H1 (cell line): Measurements from ENCODE around the gene KRTAP10-5. TPM values are rescaled to one million over a fixed set of nuclear protein-coding genes. Genes with fewer than 3 reads are reported as not detected.
"Not testable (repeated sequence)": the region's sequence is repeated elsewhere in the genome, so short reads cannot be mapped to it uniquely, and the experiment has no call there.

Experiments
- CTCF ChIA-PET: fragments of 300-600 bp; sonication (Branson Sonifier 250); formaldehyde crosslinking; loops from one replicate; lab custom pipeline; 2021; ENCODE audit not compliant: partially characterized antibody; lab: Charles Lee
- POLR2A ChIA-PET: fragments of 300-600 bp; sonication (Branson Sonifier 250); formaldehyde crosslinking; loops from one replicate; lab custom pipeline; 2021; ENCODE audit warnings: inconsistent platforms; ENCODE audit not compliant: partially characterized antibody; lab: Charles Lee
- DNase-seq, 2 experiments: peaks; one replicate each; pipeline versions ENCODE4 v3.0.0 to v3.0.0-alpha.2; 2010 to 2022; ENCODE audit warnings: low spot score in 2 of 2, low read depth in 1 of 2, mixed read lengths in 1 of 2
- FAIRE-seq: peaks from 2 replicates; lab custom pipeline; 2011; peaks lifted over from hg19 to GRCh38; lab: Jason Lieb, UNC
- H2AFZ ChIP-seq: 2 replicates; pipeline ENCODE4 v1.8.1; 2012; ENCODE audit warnings: low read length, inconsistent platforms
- H2AK5ac ChIP-seq: 2 replicates; pipeline ENCODE4 v1.6.1; 2013; ENCODE audit warnings: low read depth, low read length
- H2BK120ac ChIP-seq: replicated peaks from 2 replicates; pipeline ENCODE3; 2013; ENCODE audit warnings: low read depth, low read length, inconsistent platforms
- H2BK12ac ChIP-seq: 2 replicates; pipeline ENCODE4 v1.6.1; 2013; ENCODE audit warnings: low read depth, low read length
- H2BK15ac ChIP-seq: 2 replicates; pipeline ENCODE4 v1.6.1; 2013; ENCODE audit warnings: low read length
- H2BK20ac ChIP-seq: 2 replicates; pipeline ENCODE4 v1.6.1; 2013; ENCODE audit warnings: low read length
- H2BK5ac ChIP-seq: 2 replicates; pipeline ENCODE4 v1.6.1; 2013; ENCODE audit warnings: low read depth, low read length
- H3K14ac ChIP-seq: 2 replicates; pipeline ENCODE4 v1.6.1; 2013; ENCODE audit warnings: inconsistent platforms; ENCODE audit not compliant: insufficient read length
- H3K18ac ChIP-seq: 2 replicates; pipeline ENCODE4 v1.6.1; 2013; ENCODE audit warnings: low read length; ENCODE audit errors: extremely low read depth
- H3K23ac ChIP-seq: 2 replicates; pipeline ENCODE4 v1.6.1; 2013; ENCODE audit warnings: inconsistent platforms; ENCODE audit not compliant: insufficient read length
- H3K23me2 ChIP-seq: 2 replicates; pipeline ENCODE4 v1.6.1; 2013; ENCODE audit warnings: low read depth, low read length
- H3K27ac ChIP-seq: 2 replicates; pipeline ENCODE4 v1.6.1; 2011; ENCODE audit warnings: low read depth, low read length, inconsistent platforms
- H3K27me3 ChIP-seq, 4 experiments: replicated peaks in 1 of 4; 1 replicate in 1 of 4; 2 replicates in 3 of 4; pipeline versions ENCODE4 v1.6.1 to v1.8.1; 2011 to 2013; ENCODE audit warnings: low read length in 3 of 4, mild to moderate bottlenecking in 3 of 4, inconsistent platforms in 2 of 4, mixed read lengths in 2 of 4, moderate library complexity in 1 of 4; ENCODE audit not compliant: control insufficient read depth in 3 of 4, insufficient read depth in 3 of 4; ENCODE audit errors: extremely low read depth in 1 of 4
- H3K36me3 ChIP-seq, 4 experiments: 2 replicates each; pipeline versions ENCODE4 v1.6.1 to v1.8.1; 2011 to 2013; ENCODE audit warnings: mild to moderate bottlenecking in 4 of 4, low read length in 3 of 4, moderate library complexity in 2 of 4, control low read depth in 1 of 4, inconsistent platforms in 1 of 4; ENCODE audit not compliant: insufficient read depth in 4 of 4, control insufficient read depth in 2 of 4
- H3K4ac ChIP-seq: replicated peaks from 2 replicates; pipeline ENCODE3; 2013; ENCODE audit warnings: low read length, low read depth, mixed read lengths, inconsistent platforms; ENCODE audit not compliant: insufficient read length
- H3K4me1 ChIP-seq, 4 experiments: replicated peaks in 1 of 4; 1 replicate in 1 of 4; 2 replicates in 3 of 4; pipeline versions ENCODE4 v1.6.1 to v1.8.1; 2011 to 2013; ENCODE audit warnings: low read length in 3 of 4, inconsistent platforms in 2 of 4, mixed read lengths in 1 of 4; ENCODE audit not compliant: insufficient read depth in 4 of 4, control insufficient read depth in 3 of 4
- H3K4me2 ChIP-seq, 2 experiments: 2 replicates each; pipeline versions ENCODE4 v1.6.1 to v1.8.1; 2011 to 2013; ENCODE audit warnings: low read depth in 2 of 2, low read length in 2 of 2, control low read depth in 1 of 2, inconsistent platforms in 1 of 2, mild to moderate bottlenecking in 1 of 2; ENCODE audit not compliant: insufficient read depth in 1 of 2
- H3K4me3 ChIP-seq, 4 experiments: fragments of 200-600, 300-600 bp in 1 of 4; sonication (generic), shearing (Covaris generic), sonication (Bioruptor Twin) in 1 of 4; 2 replicates each; pipeline versions ENCODE4 v1.5.1 to v1.8.1; 2011 to 2016; ENCODE audit warnings: low read length in 4 of 4, low read depth in 3 of 4, control low read depth in 2 of 4, inconsistent platforms in 2 of 4, mild to moderate bottlenecking in 2 of 4, mixed read lengths in 1 of 4, moderate library complexity in 1 of 4; ENCODE audit not compliant: insufficient read depth in 2 of 4; ENCODE audit errors: extremely low read depth in 1 of 4
- H3K56ac ChIP-seq: replicated peaks from 2 replicates; pipeline ENCODE3; 2013; ENCODE audit warnings: low read depth, mild to moderate bottlenecking, mixed read lengths, low read length, inconsistent platforms; ENCODE audit not compliant: insufficient read length
- H3K79me1 ChIP-seq: 2 replicates; pipeline ENCODE4 v1.6.1; 2013; ENCODE audit warnings: low read depth, low read length, control low read depth
- H3K79me2 ChIP-seq, 2 experiments: 2 replicates each; pipeline versions ENCODE4 v1.6.1 to v1.8.1; 2012 to 2013; ENCODE audit warnings: low read length in 2 of 2, mild to moderate bottlenecking in 2 of 2, inconsistent platforms in 1 of 2; ENCODE audit not compliant: insufficient read depth in 2 of 2, control insufficient read depth in 1 of 2
- H3K9ac ChIP-seq, 4 experiments: replicated peaks in 1 of 4; 1 replicate in 1 of 4; 2 replicates in 3 of 4; pipeline versions ENCODE4 v1.6.1 to v1.8.1; 2011 to 2013; ENCODE audit warnings: low read depth in 3 of 4, low read length in 3 of 4, control low read depth in 2 of 4, mild to moderate bottlenecking in 2 of 4, moderate library complexity in 2 of 4, inconsistent platforms in 1 of 4; ENCODE audit errors: extremely low read depth in 1 of 4
- H3K9me3 ChIP-seq, 2 experiments: 2 replicates each; pipeline versions ENCODE4 v1.6.1 to v1.8.1; 2012 to 2013; ENCODE audit warnings: mild to moderate bottlenecking in 2 of 2, moderate library complexity in 2 of 2, control low read depth in 1 of 2, inconsistent platforms in 1 of 2, low read depth in 1 of 2, low read length in 1 of 2, mixed read lengths in 1 of 2; ENCODE audit not compliant: insufficient read depth in 2 of 2
- H4K20me1 ChIP-seq, 2 experiments: replicated peaks in 1 of 2; 2 replicates each; pipeline versions ENCODE3 to v1.8.1; 2011 to 2013; ENCODE audit warnings: inconsistent platforms in 2 of 2, low read length in 2 of 2, mild to moderate bottlenecking in 1 of 2; ENCODE audit not compliant: insufficient read depth in 2 of 2, control insufficient read depth in 1 of 2
- H4K5ac ChIP-seq: 2 replicates; pipeline ENCODE4 v1.6.1; 2013; ENCODE audit warnings: low read length, low read depth, mixed read lengths, inconsistent platforms; ENCODE audit not compliant: insufficient read length
- H4K8ac ChIP-seq: 2 replicates; pipeline ENCODE4 v1.8.0; 2013; ENCODE audit warnings: mild to moderate bottlenecking, moderate library complexity, low read length, inconsistent platforms; ENCODE audit not compliant: insufficient read depth; ENCODE audit errors: extremely low read depth
- H4K91ac ChIP-seq: replicated peaks from 2 replicates; pipeline ENCODE3; 2013; ENCODE audit warnings: low read length, mixed read lengths, inconsistent platforms; ENCODE audit not compliant: insufficient read length
- KDM1A ChIP-seq: fragments of 200-600, 300-600 bp; sonication (generic); IDR thresholded peaks from 2 replicates; pipeline ENCODE4 v1.7.1; 2016; ENCODE audit warnings: mild to moderate bottlenecking, low read length, borderline replicate concordance
- WGBS, 2 experiments: shearing (Covaris generic) in 1 of 2; methylation state at CpG; one replicate each; pipeline versions ENCODE4 v1.1.6 to v1.1.7; 2013 to 2015; ENCODE audit warnings: low lambda C conversion rate in 2 of 2, mixed read lengths in 2 of 2, inconsistent platforms in 1 of 2, low coverage in 1 of 2, missing lambda C conversion rate in 1 of 2; ENCODE audit not compliant: insufficient replicate concordance in 2 of 2, insufficient coverage in 1 of 2, insufficient read length in 1 of 2; ENCODE audit errors: extremely low coverage in 1 of 2, missing lambda C conversion rate in 1 of 2; 5-methylcytosine and 5-hydroxymethylcytosine counted together
- polyA plus RNA-seq, 7 experiments: library from polyadenylated mRNA; depleted of rRNA in 3 of 7; stranded (reverse) in 5 of 7; unstranded in 2 of 7; fragments of >200 nt in 5 of 7; fragments of 200-250 nt in 2 of 7; gene quantifications; 1 replicate in 5 of 7; 2 replicates in 1 of 7; 4 replicates in 1 of 7; pipeline versions ENCODE4 v1.2.1 to v1.2.3, GENCODE V29; 2011 to 2013; ENCODE audit warnings: missing spikeins in 2 of 7, mixed read lengths in 2 of 7
- total RNA-seq: library from RNA; stranded (reverse); fragmentation: NEBNext Ultra II Directional; extraction: Animal tissue kit (Norgen Biotek cat#: 25700); gene quantifications from 2 replicates; pipeline ENCODE4 v1.2.1, GENCODE V29; 2021

Gene KRTAP10-5
- total and polyA plus RNA-seq, 2 of the 8 experiments (the other 6 are each of a cell fraction or from before 2014, with no cell fraction given), result 0.09 TPM; not detected in 1

DNA sequence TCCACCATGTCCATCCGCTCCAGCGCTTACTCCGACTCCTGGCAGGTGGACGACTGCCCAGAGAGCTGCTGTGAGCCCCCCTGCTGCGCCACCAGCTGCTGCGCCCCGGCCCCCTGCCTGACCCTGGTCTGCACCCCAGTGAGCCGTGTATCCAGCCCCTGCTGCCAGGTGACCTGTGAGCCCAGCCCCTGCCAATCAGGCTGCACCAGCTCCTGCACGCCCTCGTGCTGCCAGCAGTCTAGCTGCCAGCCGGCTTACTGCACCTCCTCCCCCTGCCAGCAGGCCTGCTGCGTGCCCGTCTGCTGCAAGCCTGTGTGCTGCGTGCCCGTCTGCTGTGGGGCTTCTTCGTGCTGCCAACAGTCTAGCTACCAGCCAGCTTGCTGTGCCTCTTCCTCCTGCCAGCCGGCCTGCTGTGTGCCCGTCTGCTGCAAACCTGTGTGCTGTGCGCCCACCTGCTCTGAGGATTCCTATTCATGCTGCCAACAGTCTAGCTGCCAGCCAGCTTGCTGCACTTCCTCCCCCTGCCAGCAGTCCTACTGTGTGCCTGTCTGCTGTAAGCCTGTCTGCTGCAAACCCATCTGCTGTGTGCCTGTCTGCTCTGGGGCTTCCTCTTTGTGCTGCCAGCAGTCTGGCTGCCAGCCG lies 46.9 kb upstream of the KRTAP10-5 start:
- H3K36me3 ChIP-seq, H3K56ac ChIP-seq, H3K4me3 ChIP-seq, H3K4me1 ChIP-seq, H3K79me1 ChIP-seq, H2BK12ac ChIP-seq, H3K9ac ChIP-seq, H3K18ac ChIP-seq, H4K91ac ChIP-seq, H3K27ac ChIP-seq, H4K5ac ChIP-seq, H3K27me3 ChIP-seq, POLR2A ChIA-PET, H3K4ac ChIP-seq, H3K4me2 ChIP-seq, H3K79me2 ChIP-seq, H3K23ac ChIP-seq, H4K8ac ChIP-seq, H2BK120ac ChIP-seq, H2AK5ac ChIP-seq, H3K23me2 ChIP-seq, H2AFZ ChIP-seq, H2BK20ac ChIP-seq, H2BK5ac ChIP-seq, H3K14ac ChIP-seq, H4K20me1 ChIP-seq, FAIRE-seq, H2BK15ac ChIP-seq: not testable (repeated sequence)
- 0 out of 2 replicates have a peak, but pooled peaks have one; percentile 13 for TF ChIP-seq KDM1A
- CTCF ChIA-PET, result interaction anchor here (0.6 to 2.5 kb wide), 6 partner anchors 8 to 395 kb away, joined by 3 to 9 read pairs (median 3); no protein-coding TSS in a partner anchor
- peak in 1 of 2 experiments; percentile 42 for DNase-seq
- H3K9me3 ChIP-seq, result peaks cover 16% of the 10 kb centered on the region in 2 experiments
- WGBS, 2 experiments, result 83% methylated on average over 15 of the region's 20 CpGs; no CpG with 5 or more reads in 1 of the 2 experiments
